ENCODE measurements around the gene DLGAP4. TPM values are rescaled to one million over a fixed set of nuclear protein-coding genes. Genes with fewer than 3 reads are reported as not detected.

Gene DLGAP4
- total and polyA plus RNA-seq, 2 experiments from 2014 or later = 14.3 to 68.1 TPM

DNA sequence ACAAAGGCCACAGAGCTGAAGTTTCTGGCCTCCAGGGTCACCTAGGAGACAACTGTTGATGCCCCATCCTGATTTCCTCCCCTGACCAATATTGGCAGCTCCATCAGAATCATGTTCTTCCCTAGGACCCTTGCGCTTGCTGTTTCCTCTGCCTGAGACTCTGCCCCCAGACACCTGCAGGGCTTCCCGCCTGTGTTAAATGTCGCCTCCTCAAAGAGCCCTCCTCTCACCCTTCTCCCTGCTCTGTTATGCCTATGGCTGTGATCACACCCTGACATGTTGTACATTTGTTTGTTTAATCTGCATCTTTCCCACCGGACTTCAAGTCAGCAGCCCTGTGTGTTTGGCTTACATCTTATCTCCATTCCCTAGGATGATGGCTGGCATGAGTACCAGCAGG is 30.1 kb downstream of the DLGAP4 start:
- Histone ChIP-seq H3F3A (ENCODE audit: insufficient read depth) (no peaks in the 10 kb centered on the region), H3K79me2 (ENCODE audit: insufficient read depth) (no peaks in the 10 kb centered on the region), H3K4me3 (no peak overlapping the region), H3K36me3 (ENCODE audit: low read depth) (no peaks in the 10 kb centered on the region), H3K9me2 (ENCODE audit: insufficient read depth) (no peaks in the 10 kb centered on the region), H3K27ac (no peak overlapping the region), H2AFZ (no peak overlapping the region), H4K20me1 (ENCODE audit: insufficient read depth) (no peaks in the 10 kb centered on the region), H3K9me3 (ENCODE audit: low read depth) (no peaks in the 10 kb centered on the region), H3K9ac (no peak overlapping the region), H3K27me3 (replicated peaks; ENCODE audit: insufficient read depth) (peaks cover 46% of the 10 kb centered on the region), H3K4me1 (ENCODE audit: insufficient read depth) (no peaks in the 10 kb centered on the region), H3K4me2 (ENCODE audit: unreplicated experiment) (no peak overlapping the region)
- TF ChIP-seq EZH2 (IDR thresholded peaks at IDR 0.05; ENCODE audit: insufficient read depth, poor library complexity, severe bottlenecking) (no peak), EZH2phosphoT487 (IDR thresholded peaks at IDR 0.05; ENCODE audit: insufficient read depth, low read depth) (no peak)
- DNase-seq = no peak
- in situ Hi-C loops (cut with MboI) = no loop called here
- 77 to 81% methylated on average over 4 of the region's 4 CpGs for WGBS, 2 experiments (ENCODE audit: low coverage in 1 of 2, low lambda C conversion rate in 2 of 2, missing lambda C conversion rate in 2 of 2)

DNA sequence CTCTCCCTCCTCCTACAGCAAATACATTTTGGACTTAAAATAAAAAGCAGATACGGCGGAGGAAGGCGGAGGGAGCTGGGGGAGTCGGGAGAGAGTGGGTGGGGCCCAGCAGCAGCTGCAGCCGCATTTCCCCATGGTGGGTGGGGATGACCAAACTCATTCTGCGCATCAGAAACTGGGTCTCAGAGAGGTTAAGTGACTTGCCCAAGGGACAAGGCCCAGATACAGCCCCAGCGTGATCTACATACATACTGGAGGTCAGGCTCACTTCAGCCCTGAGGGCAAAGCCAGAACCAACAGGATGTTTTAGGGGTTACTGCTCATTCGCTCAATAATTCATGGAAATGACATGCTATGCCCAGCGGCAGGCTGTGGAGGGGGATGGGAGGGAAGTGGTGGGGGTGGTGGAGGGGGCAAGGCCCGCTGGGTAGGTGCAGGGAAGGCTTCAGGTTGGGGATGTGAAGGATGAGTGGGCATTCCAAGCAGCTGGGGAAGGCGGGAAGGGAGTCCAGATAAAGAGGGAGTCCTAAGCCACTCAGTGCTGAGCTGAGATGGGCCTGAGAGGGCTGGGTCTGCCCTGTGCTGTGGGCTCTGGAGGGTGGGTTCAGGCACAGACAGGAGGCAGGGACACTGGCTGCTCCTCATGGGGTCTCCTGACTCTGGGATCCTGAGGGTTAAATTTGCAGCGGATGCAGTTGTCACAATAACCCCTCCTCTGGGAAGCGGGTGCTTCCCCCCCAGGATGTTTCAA is 31.0 kb downstream of the DLGAP4 start:
- WGBS, 2 experiments (ENCODE audit: low coverage in 1 of 2, low lambda C conversion rate in 2 of 2, missing lambda C conversion rate in 2 of 2) = 9 to 12% methylated on average over 11 to 13 of the region's 13 CpGs
- H3K9me3 ChIP-seq (ENCODE audit: low read depth) = no peaks in the 10 kb centered on the region
- H4K20me1 ChIP-seq (ENCODE audit: insufficient read depth) = no peaks in the 10 kb centered on the region
- H3K27me3 ChIP-seq (replicated peaks; ENCODE audit: insufficient read depth) = peaks cover 37% of the 10 kb centered on the region
- DNase-seq = no peak
- TF ChIP-seq EZH2phosphoT487 (IDR thresholded peaks at IDR 0.05; ENCODE audit: insufficient read depth, low read depth) (no peak), EZH2 (IDR thresholded peaks at IDR 0.05; ENCODE audit: insufficient read depth, poor library complexity, severe bottlenecking) (no peak)
- H3K79me2 ChIP-seq (ENCODE audit: insufficient read depth) = no peaks in the 10 kb centered on the region
- H3K9ac ChIP-seq = no peak overlapping the region
- no peak overlapping the region for H3K27ac ChIP-seq
- no peak overlapping the region for H3K4me2 ChIP-seq (ENCODE audit: unreplicated experiment)
- no peaks in the 10 kb centered on the region for H3K9me2 ChIP-seq (ENCODE audit: insufficient read depth)
- no peak overlapping the region for H3K4me3 ChIP-seq
- no peaks in the 10 kb centered on the region for H3K36me3 ChIP-seq (ENCODE audit: low read depth)
- in situ Hi-C loops (cut with MboI) = no loop called here
- no peaks in the 10 kb centered on the region for H3F3A ChIP-seq (ENCODE audit: insufficient read depth)
- no peaks in the 10 kb centered on the region for H3K4me1 ChIP-seq (ENCODE audit: insufficient read depth)
- no peak overlapping the region for H2AFZ ChIP-seq

DNA sequence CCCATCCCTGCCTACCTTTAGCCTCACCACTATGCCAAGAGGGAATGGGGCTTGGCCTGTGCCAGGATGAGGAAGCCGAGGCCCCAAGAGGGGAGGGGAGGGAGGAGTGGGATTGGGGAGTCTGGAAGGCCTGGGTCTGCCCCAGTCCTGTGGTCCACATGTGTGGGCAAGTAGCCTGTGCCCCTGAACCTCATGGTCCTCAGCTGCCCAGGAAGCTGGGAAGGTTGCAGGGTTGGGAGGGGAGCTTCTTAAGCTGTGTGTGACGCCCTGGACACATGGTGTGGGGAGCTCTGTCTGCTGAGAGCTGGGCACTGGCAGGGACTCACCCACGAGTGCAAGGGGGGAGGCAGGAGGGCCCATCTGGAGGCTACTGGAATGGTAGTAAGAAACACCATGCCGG is 31.7 kb downstream of the DLGAP4 start:
- DNase-seq = no peak
- in situ Hi-C loops (cut with MboI) = no loop called here
- Histone ChIP-seq H3K4me3 (no peak overlapping the region), H3K79me2 (ENCODE audit: insufficient read depth) (no peaks in the 10 kb centered on the region), H3K36me3 (ENCODE audit: low read depth) (no peaks in the 10 kb centered on the region), H3K9ac (no peak overlapping the region), H4K20me1 (ENCODE audit: insufficient read depth) (no peaks in the 10 kb centered on the region), H3K9me2 (ENCODE audit: insufficient read depth) (no peaks in the 10 kb centered on the region), H3F3A (ENCODE audit: insufficient read depth) (no peaks in the 10 kb centered on the region), H2AFZ (no peak overlapping the region), H3K4me2 (ENCODE audit: unreplicated experiment) (no peak overlapping the region), H3K9me3 (ENCODE audit: low read depth) (no peaks in the 10 kb centered on the region), H3K27ac (no peak overlapping the region), H3K27me3 (replicated peaks; ENCODE audit: insufficient read depth) (peaks cover 29% of the 10 kb centered on the region), H3K4me1 (ENCODE audit: insufficient read depth) (no peaks in the 10 kb centered on the region)
- TF ChIP-seq EZH2phosphoT487 (IDR thresholded peaks at IDR 0.05; ENCODE audit: insufficient read depth, low read depth) (no peak), EZH2 (IDR thresholded peaks at IDR 0.05; ENCODE audit: insufficient read depth, poor library complexity, severe bottlenecking) (no peak)
- 12 to 27% methylated on average over 4 of the region's 4 CpGs for WGBS, 2 experiments (ENCODE audit: low coverage in 1 of 2, low lambda C conversion rate in 2 of 2, missing lambda C conversion rate in 2 of 2)

DNA sequence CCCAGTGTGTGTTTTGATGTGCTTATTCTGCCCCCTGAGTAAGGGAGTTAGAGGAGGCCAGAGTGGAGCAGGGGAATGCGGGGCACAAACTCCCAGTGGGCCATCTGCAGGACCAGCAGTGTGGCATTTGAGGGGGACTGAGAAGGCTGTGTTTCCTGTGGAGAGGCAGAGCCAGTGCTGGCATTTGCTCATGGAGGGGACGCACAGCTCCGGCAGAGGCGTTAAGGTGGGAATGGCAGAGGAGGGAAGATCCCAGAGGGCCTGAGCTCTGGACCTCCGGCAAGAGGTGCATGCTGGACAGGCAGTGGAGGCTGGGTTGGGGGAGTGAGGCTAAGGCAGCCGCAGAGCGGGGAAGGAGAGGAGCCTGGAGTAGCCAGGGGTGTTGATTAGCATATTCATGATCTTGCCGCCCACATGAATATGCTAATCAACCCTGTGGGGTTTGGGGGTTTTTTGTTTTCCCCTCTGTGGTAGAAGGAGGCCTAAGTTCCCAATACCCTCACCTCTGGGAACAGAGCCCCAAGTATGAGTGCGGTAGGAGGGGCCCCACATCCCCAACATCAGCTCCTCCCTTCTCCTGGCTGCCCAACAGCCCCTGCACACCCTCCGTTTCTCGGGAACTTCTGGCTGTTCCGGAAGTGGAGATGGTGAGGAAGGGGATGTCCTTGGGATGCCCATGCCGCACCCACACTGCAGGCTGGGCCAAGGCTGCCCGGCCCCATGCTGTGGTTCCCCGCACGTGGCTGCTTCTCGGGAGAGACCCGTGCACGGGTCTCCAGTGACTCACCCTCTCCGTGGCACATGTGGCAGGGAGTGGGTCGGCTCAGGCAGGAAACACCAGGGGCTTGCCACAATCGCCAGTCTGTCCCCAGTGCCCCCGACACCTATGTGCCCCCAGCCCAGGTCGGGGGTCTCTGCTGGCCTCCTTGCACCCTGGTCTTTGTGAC is 33.8 kb downstream of the DLGAP4 start:
- no peak for TF ChIP-seq EZH2phosphoT487 (IDR thresholded peaks at IDR 0.05; ENCODE audit: insufficient read depth, low read depth)
- TF ChIP-seq EZH2 (IDR thresholded peaks at IDR 0.05; ENCODE audit: insufficient read depth, poor library complexity, severe bottlenecking) = no peak
- DNase-seq = no peak
- Histone ChIP-seq H3K9ac (no peak overlapping the region), H4K20me1 (ENCODE audit: insufficient read depth) (no peaks in the 10 kb centered on the region), H3K4me3 (no peak overlapping the region), H3K27me3 (replicated peaks; ENCODE audit: insufficient read depth) (peaks cover 17% of the 10 kb centered on the region; the same call in 1 of the 2 replicates), H3K4me1 (ENCODE audit: insufficient read depth) (no peaks in the 10 kb centered on the region), H3F3A (ENCODE audit: insufficient read depth) (no peaks in the 10 kb centered on the region), H3K27ac (no peak overlapping the region), H3K9me3 (ENCODE audit: low read depth) (no peaks in the 10 kb centered on the region), H3K36me3 (ENCODE audit: low read depth) (no peaks in the 10 kb centered on the region), H3K79me2 (ENCODE audit: insufficient read depth) (no peaks in the 10 kb centered on the region), H3K4me2 (ENCODE audit: unreplicated experiment) (no peak overlapping the region), H2AFZ (no peak overlapping the region), H3K9me2 (ENCODE audit: insufficient read depth) (no peaks in the 10 kb centered on the region)
- in situ Hi-C loops (cut with MboI) = no loop called here
- 18 to 19% methylated on average over 24 of the region's 24 CpGs for WGBS, 2 experiments (ENCODE audit: low coverage in 1 of 2, low lambda C conversion rate in 2 of 2, missing lambda C conversion rate in 2 of 2)
